GOT3 (cell line): ENCODE results near the gene KRT72.

Experiments
- DNase-seq: peaks from one replicate; lab custom pipeline; 2025; ENCODE audit warnings: mixed read lengths; lab: John Stamatoyannopoulos, UW

Gene KRT72

GRCh38 chr12:52600941-52601481 is at the start of gene KRT72:
Gene KRT72, minus strand, starts transcription at chr12:52601463. Its CDS starts 11 bp downstream, at chr12:52601452.
- DNase-seq: no peak

DNA sequence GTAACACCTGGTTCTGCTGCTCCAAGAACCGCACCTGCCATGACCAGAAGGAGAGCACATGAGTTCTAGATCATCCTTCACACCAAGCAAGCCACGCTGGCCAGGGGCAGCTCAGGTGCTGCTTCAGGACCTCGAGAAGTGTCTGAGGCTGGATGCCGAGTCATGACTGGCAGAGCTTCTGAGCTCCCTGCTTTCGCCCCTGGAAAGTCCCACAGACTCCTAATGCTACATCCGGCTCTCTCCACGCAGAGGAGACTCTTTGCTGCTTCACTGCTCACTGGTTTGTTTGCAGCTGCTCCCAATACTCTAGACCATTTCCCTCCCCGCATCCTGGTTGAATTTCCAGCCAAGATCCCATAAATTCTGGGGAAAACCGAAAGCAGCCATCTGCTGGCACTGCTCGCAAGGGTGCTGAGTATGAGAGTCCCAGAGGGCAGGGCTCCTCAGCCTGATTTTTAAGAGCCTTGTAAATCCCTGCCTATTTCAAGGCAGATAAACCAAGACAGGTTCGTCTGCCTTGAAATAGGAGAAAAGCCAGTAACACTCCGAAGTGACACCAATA is 49.3 kb upstream of the KRT72 start:
- DNase-seq: no peak

DNA sequence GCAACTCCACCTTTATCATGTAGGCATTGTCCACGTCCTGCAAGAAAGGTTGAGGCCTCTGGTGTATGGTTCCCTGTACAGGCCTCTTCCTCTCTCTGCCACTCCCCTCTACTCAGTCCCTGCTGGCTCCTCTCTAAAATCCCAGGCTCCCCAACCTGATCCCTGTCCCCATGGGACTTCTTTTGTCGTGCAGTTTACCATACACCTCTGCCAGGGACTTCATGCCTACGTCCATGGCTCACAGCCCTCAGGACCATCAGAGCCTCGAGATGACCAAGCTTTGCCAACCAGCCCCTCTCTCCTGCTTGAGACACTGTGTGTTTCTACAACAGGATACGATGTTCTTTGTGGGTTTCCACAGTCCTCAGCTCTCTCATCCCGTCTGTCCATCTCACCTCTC is 47.8 kb upstream of the KRT72 start:
- DNase-seq: no peak

DNA sequence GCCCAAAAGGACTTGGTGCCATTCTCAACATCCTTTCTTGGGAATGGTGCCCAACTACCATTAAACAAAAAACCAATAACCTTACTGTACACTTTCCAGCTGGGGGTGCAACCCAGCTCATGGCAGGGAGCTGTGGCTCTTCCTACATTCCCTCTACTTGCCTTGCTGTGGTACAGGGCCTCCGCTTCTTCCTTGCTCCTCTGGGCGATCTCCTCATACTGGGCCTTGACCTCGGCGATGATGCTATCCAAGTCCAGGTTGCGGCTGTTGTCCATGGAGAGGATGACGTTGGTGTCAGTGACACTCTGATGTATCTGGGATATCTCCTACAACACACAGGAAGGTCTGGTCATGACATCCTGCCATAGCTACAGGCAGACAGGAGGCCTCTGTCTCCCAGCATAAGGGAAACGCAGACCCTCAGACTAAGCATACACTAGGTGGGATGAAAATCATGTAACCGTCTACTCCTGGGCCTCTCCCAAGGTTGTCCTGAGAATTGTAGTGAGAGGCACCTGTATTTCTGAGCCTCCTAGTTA is 46.8 kb upstream of the KRT72 start:
- DNase-seq: no peak

GRCh38 chr12:52647601-52648000 is 46.3 kb upstream of the KRT72 start:
- DNase-seq: no peak

DNA sequence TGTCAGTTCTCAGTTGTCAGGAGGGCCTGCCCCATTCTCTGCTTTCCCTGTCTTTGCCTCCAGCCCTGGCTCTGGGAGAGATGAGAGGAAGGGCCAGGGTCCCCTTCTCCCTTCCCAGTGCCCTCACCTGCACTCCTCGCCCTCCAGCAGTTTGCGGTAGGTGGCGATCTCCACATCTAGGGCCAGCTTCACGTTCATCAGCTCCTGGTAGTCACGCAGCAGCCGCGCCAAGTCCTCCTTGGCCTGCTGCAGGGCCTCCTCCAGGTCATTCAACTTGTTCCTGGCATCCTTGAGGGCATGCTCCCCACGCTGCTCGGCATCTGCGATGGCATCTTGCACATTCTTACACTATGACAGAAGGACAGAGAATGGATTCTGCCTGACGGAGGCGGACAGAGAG is 45.4 kb upstream of the KRT72 start:
- no peak for DNase-seq

DNA sequence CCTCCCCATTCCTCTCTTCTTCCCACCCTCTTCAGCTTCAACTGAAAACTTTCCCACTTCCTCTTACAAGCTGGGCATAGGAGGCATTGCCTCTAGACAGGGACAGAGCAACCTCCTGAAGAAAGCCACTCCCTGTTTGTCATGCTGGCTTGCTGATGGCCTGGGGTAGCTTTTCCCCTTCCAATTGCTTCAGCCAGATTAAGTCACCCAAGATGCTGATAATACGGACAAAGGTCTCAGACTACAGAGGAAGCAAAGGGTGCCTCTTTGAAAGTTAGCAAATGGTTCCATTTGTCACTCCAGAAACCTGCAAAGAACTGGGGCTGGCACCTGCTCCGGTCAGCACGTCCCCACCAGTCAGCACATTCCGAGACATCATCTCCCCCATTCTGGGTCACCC is 44.7 kb upstream of the KRT72 start:
- no peak for DNase-seq

GRCh38 chr12:52645120-52645761 is 44.0 kb upstream of the KRT72 start:
- DNase-seq: no peak

DNA sequence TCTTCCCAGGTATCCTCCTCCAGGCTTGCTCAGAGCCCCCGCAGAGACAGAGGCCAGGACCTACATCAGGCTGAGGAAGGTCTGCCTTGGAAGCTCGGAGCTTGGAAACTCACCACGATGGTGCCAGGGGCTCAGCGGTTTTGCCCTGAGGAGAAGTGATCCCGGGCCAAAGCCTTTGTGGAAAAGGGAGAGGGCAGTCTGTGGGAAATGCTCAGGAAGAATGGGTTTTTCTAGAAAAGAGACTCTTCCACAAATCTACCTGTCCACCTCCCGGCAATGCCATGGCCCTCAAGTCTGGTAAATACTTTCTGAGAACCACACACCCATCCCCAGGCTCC is 42.8 kb upstream of the KRT72 start:
- no peak for DNase-seq

DNA sequence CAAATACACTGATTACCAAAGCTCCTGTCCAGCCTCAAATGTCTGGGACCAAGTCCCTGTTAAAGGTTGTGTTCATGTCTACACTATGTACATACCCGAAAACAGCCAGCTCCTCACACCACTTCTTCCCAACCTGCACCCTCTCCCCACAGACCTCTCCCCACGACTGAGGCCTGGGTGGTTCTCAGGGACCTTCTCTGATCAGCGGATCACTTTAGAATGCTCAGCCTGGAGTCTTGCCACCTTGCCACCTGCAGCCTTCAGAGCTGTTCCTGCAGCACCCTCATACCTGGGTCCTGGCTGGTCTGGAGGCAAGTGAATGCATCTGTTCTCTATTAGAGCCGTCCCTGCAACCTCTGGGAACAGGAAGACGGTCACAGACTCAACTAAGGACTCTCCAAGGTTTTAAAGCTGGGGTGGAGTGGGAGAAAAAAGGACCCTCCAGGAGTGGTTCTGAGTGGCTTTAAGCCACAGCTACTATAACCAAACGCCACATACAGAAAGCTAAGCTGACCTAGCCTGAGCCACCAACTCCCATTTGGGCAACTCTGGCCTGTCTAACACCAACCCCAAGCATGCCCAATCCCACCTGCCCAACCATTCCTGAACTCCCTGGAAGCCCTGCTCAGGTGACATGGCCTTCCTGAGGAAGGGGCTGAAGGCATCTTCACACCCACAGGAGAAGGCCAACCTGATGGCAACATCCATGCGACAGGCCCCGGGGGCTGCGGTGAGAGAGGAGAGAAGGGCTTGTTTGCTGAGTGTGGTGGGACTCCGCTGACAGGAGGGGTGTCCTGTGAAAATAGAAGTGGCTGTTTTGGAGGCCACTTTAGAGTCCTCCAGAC is 42.2 kb upstream of the KRT72 start:
- DNase-seq: no peak

DNA sequence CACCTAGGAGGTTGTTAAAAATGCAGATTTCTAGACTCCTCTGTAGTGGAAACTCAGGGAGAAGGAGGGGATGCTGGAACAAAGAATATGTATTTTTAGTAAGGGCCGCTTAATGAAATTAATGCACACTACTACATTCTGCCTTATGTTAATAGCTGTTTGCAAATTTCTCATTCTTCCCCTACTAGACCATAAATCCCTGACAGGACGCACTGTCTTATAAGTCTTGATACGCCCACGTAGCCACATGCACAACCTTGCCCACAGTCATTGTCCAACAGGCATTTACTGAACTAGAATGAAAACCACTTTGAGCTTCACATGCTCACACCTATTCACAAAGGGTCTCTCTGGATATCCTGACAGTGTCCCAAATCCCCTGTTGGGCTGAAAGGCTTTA is 40.2 kb upstream of the KRT72 start:
- DNase-seq: no peak

GRCh38 chr12:52637299-52637698 is 36.0 kb upstream of the KRT72 start:
- no peak for DNase-seq

DNA sequence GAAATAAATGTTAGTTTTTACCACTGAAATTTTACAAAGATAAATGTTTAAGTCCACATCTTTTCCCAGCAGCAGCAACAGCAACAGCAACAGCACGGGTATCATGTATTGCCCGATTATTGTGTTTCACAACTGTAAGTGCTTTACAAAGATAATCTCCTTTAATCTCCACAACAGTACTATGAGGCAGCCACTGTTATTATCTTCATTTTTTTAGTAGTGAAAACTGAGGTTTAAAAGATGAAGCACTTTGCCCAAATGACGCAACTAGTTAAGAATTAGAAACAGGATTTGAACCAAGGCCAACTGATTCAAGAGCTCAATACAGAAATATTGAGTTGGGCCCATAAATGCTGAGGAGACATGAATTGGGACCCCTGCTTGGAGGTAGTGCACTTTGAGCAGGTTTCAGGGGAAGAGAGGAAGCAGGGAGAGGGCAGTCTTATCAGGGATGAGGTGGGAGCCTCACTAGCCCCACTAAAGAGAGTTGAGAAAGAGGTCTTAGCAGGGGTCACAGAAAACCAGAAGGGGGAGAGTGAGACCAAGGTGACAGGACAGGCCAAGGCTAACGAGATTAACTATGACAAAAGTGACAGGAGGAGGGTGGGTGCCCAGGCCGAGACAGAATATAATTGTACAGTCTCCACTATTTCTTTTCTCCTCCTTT is 35.5 kb upstream of the KRT72 start:
- no peak for DNase-seq

GRCh38 chr12:52636189-52636588 is 34.9 kb upstream of the KRT72 start:
- no peak for DNase-seq

- DNase-seq: no peak
Measured at GRCh38 chr12:52634266-52635056, 33.2 kb upstream of the KRT72 start.

- no peak for DNase-seq
Measured at GRCh38 chr12:52633383-52633782, 32.1 kb upstream of the KRT72 start.

- DNase-seq: no peak
Measured at GRCh38 chr12:52632656-52633055, 31.4 kb upstream of the KRT72 start.

DNA sequence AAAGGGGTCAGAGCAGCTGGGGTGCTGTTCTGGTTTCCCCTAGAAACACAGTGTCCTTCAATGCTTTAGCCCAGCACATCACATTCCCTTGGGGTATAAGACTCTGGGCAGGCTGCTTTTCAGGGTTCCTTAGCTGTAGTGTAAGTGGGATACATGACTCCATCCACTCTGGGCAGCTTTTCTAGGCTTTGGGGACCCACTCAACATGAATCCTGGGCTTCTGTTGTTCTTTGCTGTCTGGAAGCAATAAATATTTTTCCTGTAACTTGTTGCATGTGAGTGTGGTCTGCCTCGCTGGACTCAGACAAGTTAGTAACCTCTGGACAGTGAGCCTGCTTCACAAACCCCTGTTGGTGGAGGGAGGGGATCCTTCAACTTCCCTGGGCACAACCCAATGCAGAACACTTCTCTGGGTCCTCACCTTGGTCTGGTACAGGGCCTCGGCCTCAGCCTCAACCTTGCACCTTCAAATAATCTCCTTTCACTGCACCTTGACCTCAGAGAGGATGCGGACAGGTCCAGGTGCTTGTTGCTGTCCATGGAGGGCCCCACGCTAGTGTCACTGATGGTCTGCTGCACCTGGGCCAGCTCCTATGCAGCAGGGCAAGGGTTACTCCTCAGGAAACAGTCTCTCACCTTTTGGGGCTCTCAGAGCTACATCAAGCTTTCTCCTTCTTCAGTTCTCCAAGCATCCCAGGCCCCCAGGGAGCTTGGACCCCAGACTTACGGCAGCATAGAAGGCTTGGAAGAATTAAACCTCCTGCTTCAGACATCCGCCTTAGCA is 30.6 kb upstream of the KRT72 start:
- no peak for DNase-seq

DNA sequence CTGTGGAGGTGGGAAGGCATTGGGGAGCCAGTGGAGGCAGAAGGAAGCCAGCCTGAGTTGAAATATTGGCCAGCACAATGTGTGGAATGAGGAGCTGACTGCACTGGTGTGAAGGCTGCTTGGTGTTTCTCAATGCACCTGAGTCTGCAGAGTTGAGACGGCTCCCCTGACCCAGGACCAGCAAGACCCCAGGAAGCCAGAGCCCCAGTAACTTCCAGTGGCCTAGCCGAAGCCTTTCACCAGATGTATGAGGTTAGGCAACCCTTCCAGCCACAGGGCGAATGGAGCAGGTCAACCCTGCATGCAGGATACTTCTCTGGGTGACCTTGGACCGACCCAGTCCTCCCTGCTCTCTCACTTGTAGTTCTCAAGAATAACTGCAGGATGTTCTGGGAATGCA is 30.0 kb upstream of the KRT72 start:
- DNase-seq: no peak

DNA sequence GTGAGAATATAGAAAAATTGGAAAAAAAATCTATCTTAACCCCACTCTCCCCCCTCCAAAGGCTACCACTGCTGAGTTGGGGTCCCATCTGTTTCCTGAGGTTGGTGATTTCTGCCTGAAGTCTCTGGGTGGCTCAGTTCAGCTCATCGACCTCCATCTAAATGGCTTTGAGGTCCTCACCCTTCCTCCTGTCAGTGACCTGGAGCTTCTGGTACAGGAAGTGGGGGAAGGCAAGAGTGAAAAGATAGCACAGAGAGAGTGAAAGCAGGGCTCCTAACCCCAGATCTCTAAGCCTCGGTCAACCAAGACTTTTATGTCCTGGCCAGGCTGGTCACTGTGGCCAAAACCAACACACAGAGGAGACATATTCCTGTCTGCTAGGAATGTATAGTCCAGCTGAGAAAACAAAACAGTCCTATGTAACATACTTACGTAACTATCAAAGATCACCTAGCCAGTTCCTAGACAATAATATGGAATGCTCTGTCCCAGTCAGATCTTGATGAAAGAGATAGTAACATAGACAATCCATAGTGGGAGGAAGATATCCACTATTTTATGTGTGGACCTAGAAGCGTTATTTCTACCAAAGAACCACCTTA is 29.4 kb upstream of the KRT72 start:
- DNase-seq: no peak
